ENCODE measurements around the gene LST1.

The LST1 gene

GRCh38 chr6:31621320-31621939, 35.4 kb downstream of the LST1 start:
- no peak for DNase-seq

- DNase-seq = peak; percentile 22 to 42
Measured at GRCh38 chr6:31621991-31622390, 35.9 kb downstream of the LST1 start.

GRCh38 chr6:31622684-31623091, 36.6 kb downstream of the LST1 start:
- no peak for DNase-seq

- no peak for DNase-seq
Measured at GRCh38 chr6:31624070-31624469, 38.0 kb downstream of the LST1 start.

GRCh38 chr6:31626952-31627351, 40.9 kb downstream of the LST1 start:
- no peak for DNase-seq

- no peak for DNase-seq
Measured at GRCh38 chr6:31627690-31628287, 41.7 kb downstream of the LST1 start.

- DNase-seq = no peak
Measured at GRCh38 chr6:31629014-31629413, 42.9 kb downstream of the LST1 start.

GRCh38 chr6:31630177-31630934, 44.3 kb downstream of the LST1 start:
- DNase-seq = no peak

GRCh38 chr6:31631209-31631608, 45.1 kb downstream of the LST1 start:
- no peak for DNase-seq

- no peak for DNase-seq
Measured at GRCh38 chr6:31631681-31632278, 45.7 kb downstream of the LST1 start.

GRCh38 chr6:31632279-31632946, 46.3 kb downstream of the LST1 start:
- no peak for DNase-seq

GRCh38 chr6:31633447-31633846, 47.4 kb downstream of the LST1 start:
- no peak for DNase-seq

GRCh38 chr6:31634131-31634530, 48.1 kb downstream of the LST1 start:
- DNase-seq = no peak

- no peak for DNase-seq
Measured at GRCh38 chr6:31634969-31635575, 49.0 kb downstream of the LST1 start.

GRCh38 chr6:31636698-31637596, 50.9 kb downstream of the LST1 start:
- DNase-seq = no peak

All from NCI-H526 (cell line).